ENCODE results near the gene TVP23C. TPM values are rescaled to one million over a fixed set of nuclear protein-coding genes. Genes with fewer than 3 reads are reported as not detected.

The TVP23C gene
- total and polyA plus RNA-seq, 2 of the 8 experiments (the other 6 are each of a cell fraction or from before 2014, with no cell fraction given), result 2.9 to 9.6 TPM

DNA sequence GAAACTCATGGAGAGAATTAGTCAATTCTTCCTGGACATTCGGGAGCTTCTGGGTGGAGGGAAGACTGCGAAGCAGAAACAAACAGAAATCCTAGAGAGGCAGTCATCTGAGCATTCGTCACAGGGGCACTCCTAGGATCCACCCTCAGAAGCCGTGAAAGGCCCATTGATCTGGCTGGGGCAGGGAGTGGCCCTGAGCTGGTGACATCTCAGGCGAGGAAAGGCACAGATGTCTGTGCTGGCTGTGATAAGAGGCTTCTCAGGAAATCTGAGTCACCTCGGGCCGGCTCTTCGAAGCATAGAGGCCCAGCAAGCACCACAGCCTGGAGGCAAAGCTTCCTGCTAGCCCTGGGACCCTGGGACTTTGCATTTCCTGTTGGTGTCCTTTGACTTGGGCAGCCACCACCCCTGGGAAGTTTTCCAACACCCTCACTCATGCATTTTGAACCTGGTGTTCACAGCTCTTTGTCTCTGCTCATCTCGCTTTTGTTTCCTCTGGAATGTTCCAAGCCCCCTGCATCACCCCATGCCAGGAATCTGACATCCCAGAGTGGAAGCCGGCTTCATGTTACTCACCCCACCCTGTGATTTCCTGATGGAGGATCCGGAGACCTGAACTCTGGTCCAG, 72.5 kb downstream of the TVP23C start (continued):
- no peak for TF ChIP-seq EZH2 (IDR thresholded peaks at IDR 0.05; ENCODE audit: low read depth, low read length, severe bottlenecking)
- no peak for TF ChIP-seq GABPA (IDR thresholded peaks at IDR 0.05; ENCODE audit: borderline replicate concordance, insufficient read depth, low read length)
- TF ChIP-seq RBBP5 (IDR thresholded peaks at IDR 0.05; ENCODE audit: borderline replicate concordance, low read depth, low read length), result no peak
- TF ChIP-seq EP300 (IDR thresholded peaks at IDR 0.05; ENCODE audit: borderline replicate concordance in 1 of 2, low read depth in 2 of 2, low read length in 2 of 2), result peak in 1 of 2 experiments; percentile 24; a peak in 1 of 3 replicates
- 0 out of 2 replicates have a peak, but pooled peaks have one; percentile 13 for TF ChIP-seq EGR1 (IDR thresholded peaks at IDR 0.05; ENCODE audit: borderline replicate concordance, low read depth, low read length)
- no peak for TF ChIP-seq NANOG (IDR thresholded peaks at IDR 0.05; ENCODE audit: insufficient read depth, low read depth, low read length, poor library complexity, severe bottlenecking)
- TF ChIP-seq POLR2AphosphoS5 (IDR thresholded peaks at IDR 0.05; ENCODE audit: low read depth, low read length), result no peak
- TF ChIP-seq CREB1 (IDR thresholded peaks at IDR 0.05), result no peak
- TF ChIP-seq SIN3A (conservative IDR thresholded peaks at IDR 0.05 in 1 of 2, IDR thresholded peaks at IDR 0.05 in 1 of 2; ENCODE audit: low read depth in 1 of 2, low read length in 2 of 2), result no peak
- TF ChIP-seq SRF (IDR thresholded peaks at IDR 0.05; ENCODE audit: low read depth, low read length), result no peak
- no peak for TF ChIP-seq SIRT6 (IDR thresholded peaks at IDR 0.05; ENCODE audit: low read length)
- TF ChIP-seq, protein P1, sequence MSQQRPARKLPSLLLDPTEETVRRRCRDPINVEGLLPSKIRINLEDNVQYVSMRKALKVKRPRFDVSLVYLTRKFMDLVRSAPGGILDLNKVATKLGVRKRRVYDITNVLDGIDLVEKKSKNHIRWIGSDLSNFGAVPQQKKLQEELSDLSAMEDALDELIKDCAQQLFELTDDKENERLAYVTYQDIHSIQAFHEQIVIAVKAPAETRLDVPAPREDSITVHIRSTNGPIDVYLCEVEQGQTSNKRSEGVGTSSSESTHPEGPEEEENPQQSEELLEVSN (IDR thresholded peaks at IDR 0.05), result 0 out of 2 replicates have a peak, but pooled peaks have one; percentile 20
- TF ChIP-seq KDM5A (IDR thresholded peaks at IDR 0.05; ENCODE audit: low read length), result no peak
- peak; percentile 77 for TF ChIP-seq TEAD4 (IDR thresholded peaks at IDR 0.05; ENCODE audit: low read depth, low read length)
- no peak for TF ChIP-seq FOSL1 (IDR thresholded peaks at IDR 0.05; ENCODE audit: insufficient read depth, low read depth, low read length)
- no peak for TF ChIP-seq BRCA1 (IDR thresholded peaks at IDR 0.05; ENCODE audit: low read depth, low read length)
- no peak for TF ChIP-seq CTBP2 (IDR thresholded peaks at IDR 0.05; ENCODE audit: borderline replicate concordance, insufficient read depth, insufficient read length, low read length)
- TF ChIP-seq TAF7 (optimal IDR thresholded peaks at IDR 0.05; ENCODE audit: borderline replicate concordance, low read depth, low read length), result no peak
- TF ChIP-seq, protein P2, sequence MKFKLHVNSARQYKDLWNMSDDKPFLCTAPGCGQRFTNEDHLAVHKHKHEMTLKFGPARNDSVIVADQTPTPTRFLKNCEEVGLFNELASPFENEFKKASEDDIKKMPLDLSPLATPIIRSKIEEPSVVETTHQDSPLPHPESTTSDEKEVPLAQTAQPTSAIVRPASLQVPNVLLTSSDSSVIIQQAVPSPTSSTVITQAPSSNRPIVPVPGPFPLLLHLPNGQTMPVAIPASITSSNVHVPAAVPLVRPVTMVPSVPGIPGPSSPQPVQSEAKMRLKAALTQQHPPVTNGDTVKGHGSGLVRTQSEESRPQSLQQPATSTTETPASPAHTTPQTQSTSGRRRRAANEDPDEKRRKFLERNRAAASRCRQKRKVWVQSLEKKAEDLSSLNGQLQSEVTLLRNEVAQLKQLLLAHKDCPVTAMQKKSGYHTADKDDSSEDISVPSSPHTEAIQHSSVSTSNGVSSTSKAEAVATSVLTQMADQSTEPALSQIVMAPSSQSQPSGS (IDR thresholded peaks at IDR 0.05; ENCODE audit: low read length), result no peak
- no peak for TF ChIP-seq HDAC6 (IDR thresholded peaks at IDR 0.05; ENCODE audit: low read depth, low read length)
- no peak for TF ChIP-seq RFX5 (IDR thresholded peaks at IDR 0.05; ENCODE audit: borderline replicate concordance, low read depth, low read length)
- TF ChIP-seq MAFK (IDR thresholded peaks at IDR 0.05; ENCODE audit: low read depth, low read length), result no peak
